Activated T-cell treated with anti-CD3 and anti-CD28 coated beads, Interleukin-2, amount 50 U/mL, for 24 hours (primary cell): ENCODE measurements around the gene OR6N1.

Experiments used
- DNase-seq: peaks from one replicate; pipeline ENCODE4 v3.0.0-alpha.2; 2020
- H3K27ac Mint-ChIP-seq: 2 replicates; pipeline ENCODE4 v1.8.0; 2020; ENCODE audit warnings: mild to moderate bottlenecking, mixed read lengths
- H3K27me3 Mint-ChIP-seq: 2 replicates; pipeline ENCODE4 v1.8.0; 2020; ENCODE audit warnings: mixed read lengths
- H3K36me3 Mint-ChIP-seq: 2 replicates; pipeline ENCODE4 v1.8.0; 2020; ENCODE audit warnings: low read depth, mixed read lengths
- H3K4me1 Mint-ChIP-seq: 2 replicates; pipeline ENCODE4 v1.8.0; 2020; ENCODE audit warnings: low read depth, mixed read lengths
- H3K4me3 Mint-ChIP-seq: 2 replicates; pipeline ENCODE4 v1.8.0; 2020; ENCODE audit warnings: mild to moderate bottlenecking, moderate library complexity, mixed read lengths
- H3K9me3 Mint-ChIP-seq: 2 replicates; pipeline ENCODE4 v1.8.0; 2020; ENCODE audit warnings: mixed read lengths

The OR6N1 gene

GRCh38 chr1:158719664-158720063 is 52.3 kb downstream of the OR6N1 start:
- Mint-ChIP-seq H3K27me3 (peaks cover 34% of the 10 kb centered on the region), H3K27ac (no peak overlapping the region)

GRCh38 chr1:158717344-158717743 is 54.7 kb downstream of the OR6N1 start:
- DNase-seq, result no peak
- no peaks in the 10 kb centered on the region for H3K9me3 Mint-ChIP-seq
- H3K36me3 Mint-ChIP-seq, result no peaks in the 10 kb centered on the region
- no peak overlapping the region for H3K4me3 Mint-ChIP-seq
- H3K4me1 Mint-ChIP-seq, result peaks cover 9% of the 10 kb centered on the region
- peaks cover 37% of the 10 kb centered on the region for H3K27me3 Mint-ChIP-seq
- no peak overlapping the region for H3K27ac Mint-ChIP-seq

More at GRCh38 chr1:158719664-158720063, 52.3 kb downstream of the OR6N1 start:
- no peaks in the 10 kb centered on the region for H3K9me3 Mint-ChIP-seq
- no peaks in the 10 kb centered on the region for H3K36me3 Mint-ChIP-seq
- no peak for DNase-seq
- no peak overlapping the region for H3K4me3 Mint-ChIP-seq
- H3K4me1 Mint-ChIP-seq, result peaks cover 9% of the 10 kb centered on the region

- Mint-ChIP-seq H3K27me3 (peaks cover 43% of the 10 kb centered on the region), H3K36me3 (no peaks in the 10 kb centered on the region), H3K4me3 (no peak overlapping the region), H3K27ac (no peak overlapping the region), H3K4me1 (peaks cover 9% of the 10 kb centered on the region), H3K9me3 (no peaks in the 10 kb centered on the region)
- no peak for DNase-seq
Measured at GRCh38 chr1:158716335-158716734, 55.7 kb downstream of the OR6N1 start.

GRCh38 chr1:158714754-158715153 is 57.2 kb downstream of the OR6N1 start:
- peaks cover 9% of the 10 kb centered on the region for H3K4me1 Mint-ChIP-seq
- H3K4me3 Mint-ChIP-seq, result no peak overlapping the region
- H3K36me3 Mint-ChIP-seq, result no peaks in the 10 kb centered on the region
- no peak for DNase-seq
- no peaks in the 10 kb centered on the region for H3K9me3 Mint-ChIP-seq
- no peak overlapping the region for H3K27ac Mint-ChIP-seq
- peaks cover 39% of the 10 kb centered on the region for H3K27me3 Mint-ChIP-seq
